Anterior cingulate cortex (tissue), 58 donors: ENCODE results near the gene OXGR1.

Experiments
- DNase-seq, 58 donors: peaks; one replicate each; lab custom pipeline; 2025; lab: John Stamatoyannopoulos, UW

The OXGR1 gene

DNA sequence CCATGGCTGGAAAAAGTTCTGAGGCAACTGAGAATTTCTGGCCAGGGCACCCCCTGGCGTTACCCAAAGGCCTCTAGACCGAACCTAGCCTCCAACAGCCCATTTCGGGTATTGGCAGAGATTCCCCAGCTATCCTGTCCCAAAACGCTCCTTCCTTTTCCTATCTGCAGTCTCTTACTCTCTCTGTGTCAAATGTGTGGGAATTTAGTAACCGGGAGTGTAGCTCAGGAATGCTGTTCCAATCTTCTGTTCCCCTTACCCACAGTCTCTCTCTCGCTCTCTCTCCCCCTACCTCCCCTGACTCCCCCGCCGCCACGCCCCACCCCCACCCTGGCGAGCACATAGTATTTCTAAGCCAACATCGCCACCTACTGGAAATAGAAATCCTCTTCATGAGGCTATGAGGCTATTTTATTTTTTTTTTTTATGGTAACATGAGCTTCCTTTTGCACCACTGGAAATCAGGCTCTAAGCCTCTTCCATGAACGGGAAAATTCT lies 27.0 kb downstream of the OXGR1 start:
- no peak for DNase-seq

DNA sequence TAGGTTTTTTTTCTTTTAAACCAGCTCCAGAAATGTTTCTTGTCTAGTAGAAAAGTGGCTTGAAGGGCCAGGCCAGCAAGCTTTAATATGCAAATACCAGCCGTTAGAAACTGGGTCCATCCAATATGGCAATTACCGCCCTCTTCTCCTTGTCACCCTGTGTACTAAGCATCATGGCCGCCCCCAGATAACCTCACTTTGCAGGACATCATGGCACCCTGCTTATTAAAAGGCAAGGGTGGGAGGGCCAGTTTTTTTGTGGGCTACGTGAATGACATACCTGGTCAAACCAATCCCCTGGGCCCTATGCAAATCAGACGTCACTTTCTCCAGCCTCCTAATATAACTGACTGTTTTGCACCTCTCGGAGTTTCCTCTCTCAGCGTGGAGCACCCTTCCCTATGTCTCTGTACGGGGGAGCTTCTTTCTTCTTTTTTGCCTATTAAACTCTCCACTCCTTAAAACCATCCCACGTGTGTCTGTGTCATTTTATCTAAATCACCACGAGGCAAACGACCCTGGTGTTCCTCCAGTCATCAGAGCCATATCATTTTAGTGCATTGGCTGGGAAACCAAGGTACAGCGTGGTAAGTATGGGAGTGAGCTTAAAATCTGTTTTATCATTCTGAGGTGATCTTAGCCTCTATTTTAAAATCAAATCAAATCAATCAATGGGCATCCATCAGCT lies 27.7 kb downstream of the OXGR1 start:
- no peak for DNase-seq

DNA sequence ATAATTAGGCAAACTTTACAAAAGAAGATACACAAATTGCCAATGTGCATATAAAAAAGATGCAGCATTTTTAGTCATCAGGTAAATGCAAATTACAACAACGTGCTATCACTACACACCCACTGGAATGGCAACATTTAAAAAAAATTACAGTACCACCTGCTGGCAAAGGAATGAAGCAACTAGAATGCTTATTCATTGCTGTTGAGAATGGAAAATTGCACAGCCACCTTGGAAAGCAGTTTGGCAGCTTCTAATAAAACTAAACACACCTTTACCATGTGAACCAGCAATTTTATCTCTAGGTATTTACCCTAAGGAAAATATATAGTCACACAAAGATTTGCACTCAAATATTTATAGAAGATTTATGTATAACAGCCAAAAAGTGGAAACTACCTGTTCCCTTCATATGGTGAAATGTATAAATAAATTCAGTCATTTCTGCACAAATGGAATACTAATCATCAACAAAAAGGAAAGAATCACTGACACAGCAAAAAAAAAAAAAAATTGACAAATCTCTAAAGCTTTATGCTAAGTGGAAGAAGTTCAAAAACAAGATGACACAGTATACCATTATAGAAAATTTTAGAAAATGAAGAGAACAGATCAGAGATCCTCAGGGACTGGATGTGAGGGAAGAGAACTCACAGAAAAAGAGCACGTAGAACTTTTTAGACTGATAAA lies 30.3 kb downstream of the OXGR1 start:
- DNase-seq, result no peak

DNA sequence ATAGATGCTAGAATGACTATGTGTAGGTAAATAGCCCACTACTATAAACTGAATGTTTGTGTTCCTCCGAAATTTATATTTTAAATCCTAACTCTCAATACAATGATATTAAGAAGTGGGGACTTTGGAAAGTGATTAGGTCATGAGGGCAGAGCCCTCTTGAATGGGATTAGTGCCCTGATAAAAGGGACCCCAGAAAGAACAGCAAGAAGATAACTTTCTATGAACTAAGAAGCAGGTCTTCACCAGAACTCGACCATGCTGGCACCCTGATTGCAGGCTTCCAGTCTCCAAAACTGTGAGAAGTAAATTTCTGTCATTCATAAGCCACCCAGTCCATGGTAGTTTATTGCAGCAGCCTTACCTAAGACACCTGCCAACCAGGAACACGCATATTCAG lies 33.9 kb downstream of the OXGR1 start:
- DNase-seq, result no peak

DNA sequence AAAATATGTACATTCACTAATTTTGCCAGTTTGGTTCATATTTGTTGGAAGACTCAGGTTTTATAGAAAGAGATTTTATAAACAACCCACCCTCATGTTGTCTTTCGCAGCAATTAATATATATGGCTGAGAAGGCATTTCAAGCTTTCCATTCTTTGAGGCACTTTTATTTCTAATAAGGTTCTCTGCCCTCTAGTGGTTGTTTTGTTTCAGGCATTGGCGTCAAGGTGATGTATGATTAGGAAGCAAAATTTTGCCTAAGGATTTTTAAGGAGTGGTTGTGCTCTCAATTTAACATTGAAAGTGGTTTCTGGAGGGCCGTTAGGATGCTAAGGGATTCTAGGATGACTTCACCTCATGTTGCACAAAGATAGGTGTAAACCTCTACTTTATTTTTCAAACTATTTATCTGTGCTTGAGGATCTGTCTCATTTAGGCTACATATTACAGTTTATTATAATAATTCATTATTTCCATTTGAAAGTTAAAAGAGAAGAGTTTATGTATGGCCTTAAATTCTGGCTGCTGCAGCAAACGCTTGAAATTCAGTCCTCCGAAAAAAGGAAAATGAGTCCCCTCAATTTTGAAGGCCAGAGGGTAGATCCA lies 35.9 kb downstream of the OXGR1 start:
- DNase-seq, result peak in 5 of 58 donors; percentile 1 to 28 (median 3)

DNA sequence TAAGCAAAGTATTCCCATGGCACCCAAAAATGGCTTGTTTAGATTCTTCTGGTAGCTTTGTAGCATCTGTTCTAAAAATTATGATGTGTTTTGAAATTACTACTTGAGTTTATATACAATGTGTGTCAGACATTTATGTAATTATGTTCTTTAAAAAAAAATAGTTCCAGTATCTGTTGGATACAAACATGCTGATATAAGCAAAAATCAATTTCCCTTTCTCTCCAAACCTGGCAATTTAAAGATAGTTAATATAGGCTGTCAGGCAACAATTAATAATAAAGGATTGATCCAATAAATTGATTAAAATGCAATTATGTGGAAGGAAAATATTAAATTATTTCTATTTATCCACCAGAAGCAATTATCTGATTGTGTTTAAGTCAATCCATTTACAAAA lies 41.7 kb downstream of the OXGR1 start:
- no peak for DNase-seq

DNA sequence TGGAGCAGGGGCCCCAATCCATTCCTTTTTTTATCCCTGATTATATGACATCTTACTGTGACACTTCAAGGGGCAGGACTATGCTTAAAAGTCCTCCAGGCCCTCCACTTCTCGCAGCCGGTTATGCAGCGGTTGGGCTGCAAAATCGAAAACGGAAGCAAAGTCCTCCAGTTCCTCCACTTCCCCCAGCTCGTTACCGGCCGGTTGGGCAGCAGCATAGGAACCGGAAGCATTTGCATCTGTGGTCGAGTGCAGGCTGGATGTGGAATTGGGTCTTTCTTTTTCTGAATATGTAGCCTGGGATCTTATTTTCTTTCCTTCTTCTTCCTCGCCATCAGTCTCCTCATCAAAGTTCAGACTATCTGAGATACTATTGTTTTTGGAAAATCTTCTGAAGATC lies 46.1 kb downstream of the OXGR1 start:
- no peak for DNase-seq

DNA sequence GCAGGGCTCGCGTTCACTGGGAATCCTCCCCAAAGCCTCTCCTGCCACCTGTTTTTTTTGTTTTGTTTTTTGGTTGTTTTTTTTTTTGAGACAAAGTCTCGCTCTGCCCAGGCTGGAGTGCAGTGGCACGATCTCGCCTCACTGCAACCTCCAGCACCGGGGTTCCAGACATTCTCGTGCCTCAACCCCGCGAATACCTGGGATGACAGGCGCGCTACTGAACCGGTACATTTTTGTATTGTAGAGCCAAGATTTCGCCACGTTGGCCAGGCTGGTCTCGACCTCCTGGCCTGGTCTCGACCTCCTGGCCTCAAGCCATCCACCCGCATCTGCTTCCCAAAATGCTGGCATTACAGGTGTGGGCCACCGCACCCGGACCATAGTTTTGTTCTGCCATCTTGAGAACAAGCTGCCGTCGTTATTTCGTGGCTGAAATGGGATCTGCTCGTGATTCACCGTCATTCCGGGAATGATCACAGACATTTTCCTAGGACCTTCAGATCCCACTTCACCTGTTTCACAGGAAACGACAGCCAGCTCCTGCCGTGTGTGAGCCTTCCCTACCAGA lies 46.8 kb downstream of the OXGR1 start:
- no peak for DNase-seq

DNA sequence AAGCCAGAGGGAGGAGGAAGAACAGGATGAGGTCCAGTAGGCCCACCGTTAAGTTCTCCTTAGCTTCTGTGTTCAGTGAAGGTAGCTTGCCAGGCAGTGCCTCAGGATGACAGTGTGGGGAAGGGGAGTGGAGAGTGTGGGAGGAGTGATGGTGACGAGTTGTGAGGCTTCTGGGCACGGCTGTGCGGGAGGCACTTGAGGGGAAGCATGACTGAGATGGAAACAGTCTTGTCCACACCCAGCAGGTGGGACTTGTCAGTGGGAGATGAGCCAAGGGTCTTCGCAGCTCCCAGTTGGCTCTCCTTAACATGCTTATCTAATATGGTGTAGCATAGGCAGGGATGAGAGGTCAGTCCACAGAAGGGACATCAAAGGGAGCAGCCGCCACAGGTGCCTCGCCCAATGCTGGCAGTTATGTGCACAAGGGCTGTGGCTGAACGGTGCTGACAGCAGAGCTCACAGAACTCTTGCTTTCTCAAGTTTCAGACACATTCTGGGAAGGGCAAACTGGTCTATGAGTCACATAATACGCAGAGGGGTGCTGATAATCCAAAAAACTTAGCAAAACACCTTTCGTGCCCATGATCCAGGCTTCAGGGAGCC lies 47.5 kb downstream of the OXGR1 start:
- DNase-seq, result no peak

DNA sequence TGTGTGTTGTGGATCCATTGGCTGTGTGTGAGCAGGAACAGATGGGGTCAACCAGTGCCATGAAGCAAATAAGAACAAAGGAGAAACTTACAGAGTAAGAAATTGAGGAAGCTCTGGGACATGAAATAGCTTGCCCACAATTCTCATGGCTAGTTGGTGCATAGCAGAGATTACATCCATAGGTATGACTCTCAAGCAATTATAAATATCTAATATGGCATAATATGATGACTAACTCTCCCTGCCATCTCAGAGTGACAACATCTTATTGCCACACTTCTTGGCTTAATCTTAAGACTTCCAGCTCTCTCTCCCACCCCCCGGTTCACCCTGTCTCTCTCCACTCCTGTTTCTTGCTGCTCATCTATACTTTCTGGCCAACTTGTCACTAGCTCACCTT lies 53.3 kb downstream of the OXGR1 start:
- DNase-seq, result no peak

DNA sequence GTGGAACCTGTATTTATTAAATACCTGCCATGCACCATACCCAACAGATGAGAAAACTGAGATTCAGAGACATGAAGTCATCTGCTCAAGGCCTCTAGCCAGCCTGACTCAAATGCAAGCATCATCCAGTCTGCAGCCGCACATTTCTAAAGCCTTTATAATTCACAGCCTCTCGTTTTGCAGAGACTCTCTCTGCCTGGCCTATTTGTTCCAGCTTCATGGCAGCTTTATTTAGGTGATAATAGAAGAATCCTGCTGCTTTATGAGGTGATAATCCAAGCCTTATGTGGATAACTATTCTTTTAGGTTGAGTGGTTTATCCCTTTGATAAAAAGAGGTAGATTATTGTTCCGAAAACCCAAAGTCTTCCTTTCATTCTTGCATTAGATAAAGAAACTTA lies 58.4 kb downstream of the OXGR1 start:
- no peak for DNase-seq
